Psoas muscle (tissue), 8 donors: ENCODE measurements around the gene FGB. TPM values are rescaled to one million over a fixed set of nuclear protein-coding genes. Genes with fewer than 3 reads are reported as not detected.

Experiments
- ATAC-seq, 4 donors: fragments of 200-7000 bp; cut with Tn5 transposase; one replicate each; pipeline ENCODE4 v1.9.1; 2020; ENCODE audit warnings: moderate library complexity in 3 of 4, mild to moderate bottlenecking in 2 of 4
- DNase-seq, 2 donors: peaks; one replicate each; pipeline ENCODE4 v3.0.0-alpha.2; 2020
- H3K27ac ChIP-seq: fragments of 200-600 bp; one replicate; pipeline ENCODE4 v1.8.0; 2022
- H3K27me3 ChIP-seq, 3 donors: fragments of 200-600 bp in 1 of 3; one replicate each; pipeline versions ENCODE4 v1.6.1 to v1.8.0; 2013 to 2022; ENCODE audit warnings: low read length in 2 of 3, mild to moderate bottlenecking in 2 of 3, moderate library complexity in 1 of 3; ENCODE audit not compliant: insufficient read depth in 3 of 3
- H3K36me3 ChIP-seq, 2 donors: fragments of 200-600 bp in 1 of 2; one replicate each; pipeline versions ENCODE4 v1.6.1 to v1.8.0; 2013 to 2022; ENCODE audit warnings: low read depth in 1 of 2, mild to moderate bottlenecking in 1 of 2, moderate library complexity in 1 of 2; ENCODE audit not compliant: insufficient read depth in 1 of 2
- H3K4me1 ChIP-seq: fragments of 200-600 bp; one replicate; pipeline ENCODE4 v1.8.0; 2022
- H3K4me3 ChIP-seq: fragments of 200-600 bp; one replicate; pipeline ENCODE4 v1.8.0; 2022; ENCODE audit warnings: mild to moderate bottlenecking
- H3K9me3 ChIP-seq: fragments of 200-600 bp; one replicate; pipeline ENCODE4 v1.8.0; 2022
- WGBS, 3 donors: extraction: QIAGEN DNeasy Blood & Tissue Kit; methylation state at CpG; one replicate each; pipeline versions ENCODE4 v1.1.6 to v1.1.7; 2013; 5-methylcytosine and 5-hydroxymethylcytosine counted together
- intact Hi-C, 2 donors: fragments of 100-400 bp; cut with DNase I; formaldehyde crosslinking; loops; one replicate each; pipeline versions ENCODE4 v1.11.0 to v1.14.2; 2022
- polyA plus RNA-seq, 3 donors: library from polyadenylated mRNA; stranded (reverse); fragments of 200-250 nt; gene quantifications; one replicate each; pipeline ENCODE4 v1.2.3, GENCODE V29; 2013
- total RNA-seq, 4 donors: library from RNA; stranded (reverse); fragmentation: NEBNext Ultra II Directional in 2 of 4; extraction: Animal tissue kit (Norgen Biotek cat#: 25700) in 2 of 4; gene quantifications; one replicate each; pipeline versions ENCODE4 v1.2.1 to v1.2.4, GENCODE V29; 2021 to 2023
- TF ChIP-seq, protein P1 (sequence below): fragments of 200-600 bp; IDR thresholded peaks from one replicate; pipeline ENCODE4 v1.8.0; 2022; ENCODE audit warnings: antibody characterized with exemption
- donor health status: healthy with polysubstance abuse.
- donor health status: DM: no; HTN: no; CAD: no; lungs with moderate emphysema.
- donor health status: Bipolar disorder and iron deficiency.
- donor health status: healthy.
- donor health status: DM: yes; HTN: yes; CAD: no.
- donor health status: DM: no; HTN: no; CAD: no.
- donor health status: DM: no; HTN: no; CAD: no.
- donor health status: DM: yes; HTN: yes; CAD: no.

The FGB gene
- total and polyA plus RNA-seq, 7 donors, result 0.54 to 0.77 TPM; not detected in 5

DNA sequence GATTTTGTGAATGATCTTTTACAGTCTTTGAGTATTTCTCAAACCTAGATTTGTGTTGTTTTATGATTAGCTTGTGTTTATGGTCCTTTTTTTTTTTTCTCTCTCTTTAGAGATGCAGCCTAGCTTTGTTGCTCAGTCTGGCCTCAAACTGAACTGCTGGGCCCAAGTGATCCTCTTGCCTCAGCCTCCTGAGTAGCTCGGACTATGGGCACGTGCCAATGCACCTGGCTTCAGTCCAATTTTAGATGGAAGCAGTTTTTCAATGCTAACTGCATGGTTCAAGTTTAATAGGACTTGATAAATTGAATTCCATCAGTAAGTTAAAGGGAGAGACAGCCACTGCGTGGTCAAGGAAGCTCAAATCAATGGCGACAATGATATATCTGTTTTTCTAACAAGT is 53.5 kb downstream of the FGB start:
- H3K27me3 ChIP-seq, result no peaks in the 10 kb centered on the region
- TF ChIP-seq, protein P1, sequence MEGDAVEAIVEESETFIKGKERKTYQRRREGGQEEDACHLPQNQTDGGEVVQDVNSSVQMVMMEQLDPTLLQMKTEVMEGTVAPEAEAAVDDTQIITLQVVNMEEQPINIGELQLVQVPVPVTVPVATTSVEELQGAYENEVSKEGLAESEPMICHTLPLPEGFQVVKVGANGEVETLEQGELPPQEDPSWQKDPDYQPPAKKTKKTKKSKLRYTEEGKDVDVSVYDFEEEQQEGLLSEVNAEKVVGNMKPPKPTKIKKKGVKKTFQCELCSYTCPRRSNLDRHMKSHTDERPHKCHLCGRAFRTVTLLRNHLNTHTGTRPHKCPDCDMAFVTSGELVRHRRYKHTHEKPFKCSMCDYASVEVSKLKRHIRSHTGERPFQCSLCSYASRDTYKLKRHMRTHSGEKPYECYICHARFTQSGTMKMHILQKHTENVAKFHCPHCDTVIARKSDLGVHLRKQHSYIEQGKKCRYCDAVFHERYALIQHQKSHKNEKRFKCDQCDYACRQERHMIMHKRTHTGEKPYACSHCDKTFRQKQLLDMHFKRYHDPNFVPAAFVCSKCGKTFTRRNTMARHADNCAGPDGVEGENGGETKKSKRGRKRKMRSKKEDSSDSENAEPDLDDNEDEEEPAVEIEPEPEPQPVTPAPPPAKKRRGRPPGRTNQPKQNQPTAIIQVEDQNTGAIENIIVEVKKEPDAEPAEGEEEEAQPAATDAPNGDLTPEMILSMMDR, result no peak
- H3K9me3 ChIP-seq, result no peaks in the 10 kb centered on the region
- H3K27ac ChIP-seq, result no peak overlapping the region
- H3K4me1 ChIP-seq, result no peaks in the 10 kb centered on the region
- ATAC-seq (no peak), DNase-seq (no peak)
- H3K4me3 ChIP-seq, result no peak overlapping the region
- WGBS, 3 donors, result 55 to 59% (median 55%) methylated on average over 4 of the region's 4 CpGs
- intact Hi-C loops, result no loop called here
- no peaks in the 10 kb centered on the region for H3K36me3 ChIP-seq

DNA sequence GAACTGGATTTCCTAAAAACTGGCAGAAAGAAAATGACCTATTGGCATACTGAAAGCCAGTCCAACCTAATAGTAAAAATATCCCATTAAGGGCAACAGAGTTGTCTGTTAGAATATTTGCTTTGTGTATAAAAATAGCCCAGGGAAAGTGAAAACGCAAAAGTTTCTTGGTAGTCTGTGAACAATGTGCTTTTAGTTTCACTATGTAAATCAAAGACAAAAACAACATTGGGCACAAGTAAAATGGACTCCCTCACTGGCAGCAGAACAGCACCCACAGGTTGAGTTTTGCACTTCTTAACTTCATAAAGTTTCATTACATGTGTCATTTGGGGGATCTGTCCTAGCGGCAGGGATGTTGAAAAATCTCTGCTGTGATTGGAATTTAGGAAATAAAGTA is 53.9 kb downstream of the FGB start:
- Histone ChIP-seq H3K27ac (no peak overlapping the region), H3K4me1 (no peaks in the 10 kb centered on the region), H3K9me3 (no peaks in the 10 kb centered on the region), H3K36me3 (no peaks in the 10 kb centered on the region), H3K4me3 (no peak overlapping the region), H3K27me3 (no peaks in the 10 kb centered on the region)
- TF ChIP-seq, protein P1, result no peak
- 49 to 75% (median 68%) methylated on average over 2 of the region's 2 CpGs for WGBS, 3 donors
- ATAC-seq (no peak), DNase-seq (no peak)
- intact Hi-C loops, result no loop called here

GRCh38 chr4:154617820-154618317 is 55.1 kb downstream of the FGB start:
- ATAC-seq (no peak), DNase-seq (no peak)
- 70 to 77% (median 71%) methylated on average over 5 of the region's 5 CpGs for WGBS, 3 donors
- TF ChIP-seq, protein P1, result no peak
- H3K27ac ChIP-seq, result no peak overlapping the region
- H3K27me3 ChIP-seq, result no peaks in the 10 kb centered on the region
- no peaks in the 10 kb centered on the region for H3K9me3 ChIP-seq
- H3K4me1 ChIP-seq, result no peaks in the 10 kb centered on the region
- H3K4me3 ChIP-seq, result no peak overlapping the region
- H3K36me3 ChIP-seq, result no peaks in the 10 kb centered on the region
- intact Hi-C loops, result no loop called here

- H3K27ac ChIP-seq, result no peak overlapping the region
- intact Hi-C loops, result no loop called here
- ATAC-seq (no peak), DNase-seq (no peak)
- no peaks in the 10 kb centered on the region for H3K4me1 ChIP-seq
- H3K27me3 ChIP-seq, result no peaks in the 10 kb centered on the region
- no peak overlapping the region for H3K4me3 ChIP-seq
- WGBS, 3 donors, result 43 to 46% (median 44%) methylated on average over 4 of the region's 4 CpGs
- H3K9me3 ChIP-seq, result no peaks in the 10 kb centered on the region
- no peaks in the 10 kb centered on the region for H3K36me3 ChIP-seq
- TF ChIP-seq, protein P1, result peak; percentile 41
Measured at GRCh38 chr4:154618708-154619315, 56.0 kb downstream of the FGB start.

- Histone ChIP-seq H3K4me3 (no peak overlapping the region), H3K27ac (no peak overlapping the region), H3K9me3 (no peaks in the 10 kb centered on the region), H3K27me3 (no peaks in the 10 kb centered on the region), H3K4me1 (no peaks in the 10 kb centered on the region), H3K36me3 (no peaks in the 10 kb centered on the region)
- TF ChIP-seq, protein P1, result no peak
- ATAC-seq, result no peak
- 0 to 93% (median 38%) methylated on average over 1 of the region's 1 CpG for WGBS, 3 donors
- DNase-seq, result no peak
- intact Hi-C loops, result loop anchor here in 1 of 2 donors (5.0 kb wide), 1 partner anchor 68 kb away; the partner anchor contains the start of gene PLRG1
Measured at GRCh38 chr4:154620111-154620510, 57.3 kb downstream of the FGB start.
